ENCODE data around the gene ITM2C.

DNA sequence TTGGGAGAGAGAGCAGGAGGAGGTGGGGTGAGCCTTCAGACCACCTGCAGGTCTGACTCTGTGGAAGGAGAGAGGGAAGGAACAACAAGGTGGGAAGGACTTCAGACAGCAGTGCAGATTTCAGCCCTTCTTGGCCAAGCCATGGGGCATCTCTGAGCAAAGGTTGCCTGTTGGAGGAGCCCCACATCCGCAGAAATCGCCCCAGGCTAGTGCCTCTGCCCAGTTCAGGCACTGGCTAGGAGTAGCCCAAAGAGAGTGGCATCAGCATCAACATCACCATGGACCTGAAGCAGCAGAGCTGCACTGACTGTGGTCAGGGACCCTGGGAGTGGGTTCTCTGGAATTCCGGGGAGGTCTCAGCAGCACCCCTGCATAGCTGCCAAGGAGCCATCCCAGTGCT, 50.1 kb downstream of the ITM2C start:
- TF ChIP-seq CTCF (IDR thresholded peaks at IDR 0.05; ENCODE audit: low read depth, low read length, poor library complexity, severe bottlenecking) = no peak
- no peak for TF ChIP-seq EZH2phosphoT487 (IDR thresholded peaks at IDR 0.05; ENCODE audit: borderline replicate concordance, low read length)
